Effector memory CD4-positive, alpha-beta T cell (primary cell): Measurements from ENCODE around the gene MYOCD.

Source experiments
- DNase-seq, 3 donors: peaks; one replicate each; pipeline ENCODE4 v3.0.0-alpha.2; 2020
- H3K27ac ChIP-seq: 2 replicates; pipeline ENCODE4 v1.7.0; 2013; ENCODE audit warnings: mild to moderate bottlenecking, low read length, moderate library complexity; ENCODE audit not compliant: insufficient read depth, poor library complexity, severe bottlenecking
- H3K27me3 ChIP-seq: replicated peaks from 2 replicates; pipeline ENCODE4 v1.7.0; 2013; ENCODE audit warnings: mild to moderate bottlenecking, low read length; ENCODE audit not compliant: insufficient read depth, control insufficient read depth, poor library complexity, severe bottlenecking
- H3K36me3 ChIP-seq: 2 replicates; pipeline ENCODE4 v1.7.0; 2013; ENCODE audit warnings: mild to moderate bottlenecking, low read length, moderate library complexity; ENCODE audit not compliant: control insufficient read depth, insufficient read depth
- H3K4me1 ChIP-seq: 2 replicates; pipeline ENCODE4 v1.7.0; 2013; ENCODE audit warnings: low read length, mild to moderate bottlenecking; ENCODE audit not compliant: control insufficient read depth, insufficient read depth, poor library complexity, severe bottlenecking
- H3K4me3 ChIP-seq: 2 replicates; pipeline ENCODE4 v1.7.0; 2013; ENCODE audit warnings: low read length, low read depth, mild to moderate bottlenecking; ENCODE audit not compliant: insufficient read depth, poor library complexity, severe bottlenecking
- H3K9me3 ChIP-seq: 2 replicates; pipeline ENCODE4 v1.7.0; 2013; ENCODE audit warnings: mild to moderate bottlenecking, low read length, moderate library complexity; ENCODE audit not compliant: control insufficient read depth

The MYOCD gene

GRCh38 chr17:12727076-12727760 is 61.5 kb downstream of the MYOCD start:
- no peak overlapping the region for H3K27ac ChIP-seq
- H3K27me3 ChIP-seq = no peaks in the 10 kb centered on the region
- H3K4me1 ChIP-seq = no peaks in the 10 kb centered on the region

GRCh38 chr17:12727881-12728280 is 62.2 kb downstream of the MYOCD start:
- no peak overlapping the region for H3K4me3 ChIP-seq
- no peaks in the 10 kb centered on the region for H3K4me1 ChIP-seq
- no peak overlapping the region for H3K27ac ChIP-seq
- no peaks in the 10 kb centered on the region for H3K9me3 ChIP-seq
- no peaks in the 10 kb centered on the region for H3K36me3 ChIP-seq
- no peak for DNase-seq
- no peaks in the 10 kb centered on the region for H3K27me3 ChIP-seq

More at GRCh38 chr17:12727076-12727760, 61.5 kb downstream of the MYOCD start:
- Histone ChIP-seq H3K4me3 (no peak overlapping the region), H3K9me3 (no peaks in the 10 kb centered on the region), H3K36me3 (no peaks in the 10 kb centered on the region)
- DNase-seq = no peak

DNA sequence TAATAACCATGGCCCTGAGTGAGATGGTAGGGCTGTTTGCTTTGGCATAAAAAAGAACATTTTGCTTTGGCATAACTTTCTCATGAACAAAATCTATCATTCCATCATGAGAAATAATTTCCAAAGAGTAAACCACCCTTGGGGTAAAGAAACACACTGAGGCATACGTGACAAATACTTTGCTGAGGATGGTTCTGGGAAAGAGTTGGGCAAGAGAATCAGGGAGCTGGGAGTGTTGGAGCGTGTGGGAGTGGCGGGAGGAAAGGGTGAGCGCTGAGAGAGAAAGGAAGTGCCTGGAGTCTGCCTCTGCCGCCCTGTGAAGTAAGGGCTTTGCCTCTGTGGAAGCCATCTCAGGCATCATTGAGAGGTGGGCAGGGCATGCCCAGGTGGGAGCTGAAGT is 63.4 kb downstream of the MYOCD start:
- no peak overlapping the region for H3K27ac ChIP-seq
- no peak overlapping the region for H3K4me3 ChIP-seq
- no peaks in the 10 kb centered on the region for H3K27me3 ChIP-seq
- H3K36me3 ChIP-seq = no peaks in the 10 kb centered on the region
- no peaks in the 10 kb centered on the region for H3K4me1 ChIP-seq
- no peaks in the 10 kb centered on the region for H3K9me3 ChIP-seq
- no peak for DNase-seq

DNA sequence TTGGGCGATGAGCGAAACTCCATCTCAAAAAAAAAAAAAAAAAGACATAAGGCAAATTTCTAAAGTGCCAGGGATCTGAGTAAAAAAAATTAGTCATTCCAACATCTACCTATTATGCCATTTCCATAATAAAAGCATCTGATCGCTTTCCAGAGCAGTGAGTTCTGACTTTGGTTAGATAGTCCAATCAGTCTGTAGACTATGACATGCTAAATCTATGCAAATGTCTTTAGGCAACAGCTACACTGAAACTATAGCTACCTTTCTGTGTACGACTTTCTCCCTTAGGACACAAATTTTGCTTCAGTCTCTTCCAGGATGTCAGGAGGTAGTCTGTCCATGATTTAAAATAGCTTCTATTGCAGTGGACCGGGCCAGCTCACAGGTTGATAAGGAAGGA is 64.7 kb downstream of the MYOCD start:
- Histone ChIP-seq H3K4me3 (no peak overlapping the region), H3K36me3 (no peaks in the 10 kb centered on the region), H3K27me3 (no peaks in the 10 kb centered on the region), H3K27ac (no peak overlapping the region), H3K9me3 (no peaks in the 10 kb centered on the region), H3K4me1 (no peaks in the 10 kb centered on the region)
- DNase-seq = no peak

DNA sequence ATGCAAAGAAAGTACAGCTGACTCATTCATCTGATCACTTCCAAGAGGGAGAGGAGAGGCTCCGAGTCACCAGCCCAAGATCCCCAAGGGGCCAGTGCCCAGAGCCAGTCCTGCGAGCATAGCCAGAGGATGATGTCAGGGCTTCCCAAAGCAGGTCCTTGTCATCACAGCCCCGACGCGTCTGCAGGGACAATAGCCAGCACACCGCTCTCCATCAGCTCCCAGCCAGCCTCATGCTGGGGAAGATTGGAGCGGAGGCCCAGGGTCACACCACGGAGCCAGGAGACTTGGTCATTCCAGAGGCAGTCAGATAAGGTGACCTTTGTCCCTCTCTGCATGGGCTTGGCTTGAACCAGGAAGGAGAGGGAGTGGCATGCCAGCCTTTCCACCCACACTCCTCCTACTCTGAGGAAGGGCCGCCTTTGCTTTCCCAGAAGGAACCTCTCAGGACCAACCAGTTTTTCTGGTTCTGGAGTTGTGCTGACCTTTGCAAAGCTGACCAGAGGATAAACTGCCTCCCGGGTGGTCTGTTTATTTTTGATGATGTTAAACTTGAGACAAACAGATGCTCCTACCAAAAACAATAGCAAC is 65.3 kb downstream of the MYOCD start:
- no peak overlapping the region for H3K4me3 ChIP-seq
- DNase-seq = no peak

GRCh38 chr17:12731839-12732238 is 66.1 kb downstream of the MYOCD start:
- DNase-seq = no peak
- H3K4me3 ChIP-seq = no peak overlapping the region
- no peaks in the 10 kb centered on the region for H3K4me1 ChIP-seq
- H3K36me3 ChIP-seq = no peaks in the 10 kb centered on the region
- no peaks in the 10 kb centered on the region for H3K27me3 ChIP-seq
- H3K27ac ChIP-seq = no peak overlapping the region
- no peaks in the 10 kb centered on the region for H3K9me3 ChIP-seq

More for the DNA sequence above, 65.3 kb downstream of the MYOCD start:
- Histone ChIP-seq H3K27me3 (no peaks in the 10 kb centered on the region), H3K36me3 (no peaks in the 10 kb centered on the region), H3K4me1 (no peaks in the 10 kb centered on the region), H3K9me3 (no peaks in the 10 kb centered on the region), H3K27ac (no peak overlapping the region)

DNA sequence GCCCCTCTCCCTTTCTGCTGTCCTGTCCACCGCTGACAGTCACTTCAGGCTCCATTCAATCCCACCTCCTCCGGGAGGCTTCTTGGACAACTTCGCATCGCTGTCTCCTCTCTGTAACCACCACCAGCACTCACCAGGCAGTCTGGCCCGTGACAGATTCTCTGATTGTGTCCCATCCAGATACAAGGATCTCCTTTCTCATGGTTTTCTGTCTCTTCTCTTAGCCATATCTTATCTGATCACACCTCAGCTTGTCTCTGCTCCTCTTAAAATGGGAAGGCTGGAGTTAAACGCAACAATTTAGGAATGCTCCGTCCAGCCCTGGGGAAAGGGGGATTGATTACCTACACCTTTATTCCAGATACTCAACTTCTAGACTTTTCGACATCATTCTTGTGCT is 66.7 kb downstream of the MYOCD start:
- H3K36me3 ChIP-seq = no peaks in the 10 kb centered on the region
- H3K4me1 ChIP-seq = no peaks in the 10 kb centered on the region
- DNase-seq = no peak
- H3K27me3 ChIP-seq = no peaks in the 10 kb centered on the region
- H3K27ac ChIP-seq = no peak overlapping the region
- no peak overlapping the region for H3K4me3 ChIP-seq
- no peaks in the 10 kb centered on the region for H3K9me3 ChIP-seq

- Histone ChIP-seq H3K4me3 (no peak overlapping the region), H3K27ac (no peak overlapping the region), H3K9me3 (no peaks in the 10 kb centered on the region), H3K36me3 (no peaks in the 10 kb centered on the region), H3K27me3 (no peaks in the 10 kb centered on the region), H3K4me1 (no peaks in the 10 kb centered on the region)
- no peak for DNase-seq
Measured at GRCh38 chr17:12734926-12735325, 69.2 kb downstream of the MYOCD start.

- Histone ChIP-seq H3K9me3 (no peaks in the 10 kb centered on the region), H3K4me1 (no peaks in the 10 kb centered on the region), H3K27ac (no peak overlapping the region), H3K4me3 (no peak overlapping the region), H3K27me3 (no peaks in the 10 kb centered on the region), H3K36me3 (no peaks in the 10 kb centered on the region)
- DNase-seq = no peak
Measured at GRCh38 chr17:12735517-12735916, 69.8 kb downstream of the MYOCD start.

DNA sequence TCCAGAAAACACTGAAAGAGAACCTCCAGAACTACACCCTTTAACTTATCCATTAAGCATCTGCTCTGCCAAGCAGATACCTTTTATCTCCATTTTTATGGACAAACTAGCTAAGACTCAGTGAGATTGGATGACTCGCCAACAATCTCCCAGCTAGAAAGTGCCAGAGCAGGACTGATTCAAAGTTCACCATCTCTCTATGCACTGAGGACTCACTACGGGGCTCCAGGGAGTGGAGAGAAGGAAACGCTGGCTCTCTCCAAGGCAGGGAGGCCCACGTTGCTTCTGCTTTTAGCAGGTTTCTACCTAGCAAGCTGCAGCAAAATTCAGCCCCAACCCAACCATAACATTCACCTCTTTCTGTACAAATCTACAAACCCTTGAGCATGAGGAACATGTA is 70.8 kb downstream of the MYOCD start:
- no peak for DNase-seq
- Histone ChIP-seq H3K27me3 (no peaks in the 10 kb centered on the region), H3K27ac (no peak overlapping the region), H3K9me3 (no peaks in the 10 kb centered on the region), H3K4me1 (no peaks in the 10 kb centered on the region), H3K4me3 (no peak overlapping the region), H3K36me3 (no peaks in the 10 kb centered on the region)
